Right lung (tissue), 5 donors: ENCODE measurements around the gene LDAH. TPM values are rescaled to one million over a fixed set of nuclear protein-coding genes. Genes with fewer than 3 reads are reported as not detected.

Experiments used
- DNase-seq, 2 donors: peaks; one replicate each; pipeline ENCODE4 v3.0.0-alpha.2; 2013
- polyA plus RNA-seq, 5 donors: library from polyadenylated mRNA; unstranded; fragments of 120-200 nt; gene quantifications; one replicate each; pipeline versions ENCODE4 v1.2.1 to v1.2.3, GENCODE V29; 2013; ENCODE audit warnings: inconsistent platforms in 1 of 5, low replicate concordance in 1 of 5; ENCODE audit not compliant: insufficient read length in 5 of 5, insufficient read depth in 1 of 5

Gene LDAH
- polyA plus RNA-seq, 5 donors: 17.9 to 27.3 (median 25.0) TPM

DNA sequence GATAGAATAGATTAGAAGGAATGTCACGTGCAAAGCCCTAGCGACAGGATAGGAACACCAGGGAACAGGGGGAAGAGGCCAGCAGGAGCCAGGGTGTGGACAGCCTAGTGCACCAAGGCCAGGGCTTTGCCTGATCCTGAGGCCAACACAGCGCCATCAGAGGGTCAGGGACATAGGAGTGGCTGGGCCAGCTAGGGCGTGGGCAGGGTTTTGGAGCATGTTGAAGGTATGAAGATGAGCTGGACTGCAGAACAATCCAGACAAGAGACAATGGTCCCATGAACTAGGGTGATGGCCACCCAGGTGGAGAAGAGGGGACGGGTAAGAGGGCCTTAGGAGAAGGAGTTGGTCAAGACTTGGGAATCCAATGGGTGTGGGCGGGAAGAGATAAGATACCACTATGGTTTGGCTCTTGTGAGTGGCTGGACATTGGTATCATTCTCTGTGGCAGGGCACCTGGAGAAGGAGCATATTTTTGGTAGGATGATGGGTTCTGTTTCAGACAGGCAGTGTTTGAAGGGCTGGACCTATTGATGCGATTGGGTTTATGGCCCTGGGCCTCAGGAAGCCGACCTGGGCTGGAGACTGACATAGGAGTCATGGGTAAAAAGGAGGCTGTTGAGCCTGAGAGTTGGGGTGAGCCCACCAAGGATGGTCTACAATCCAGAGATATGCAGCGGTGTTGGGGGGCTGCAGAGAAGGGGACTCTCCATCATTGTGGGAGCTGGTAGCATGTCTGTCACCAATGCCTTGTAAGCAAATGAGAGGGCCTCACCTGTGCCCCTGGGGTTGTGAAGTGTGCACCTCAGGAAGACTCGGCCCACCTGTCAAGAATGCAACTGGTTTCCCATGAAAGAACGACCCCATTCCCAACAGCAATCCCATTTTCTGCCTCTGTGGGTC is 170.0 kb downstream of the LDAH start:
- DNase-seq: no peak

DNA sequence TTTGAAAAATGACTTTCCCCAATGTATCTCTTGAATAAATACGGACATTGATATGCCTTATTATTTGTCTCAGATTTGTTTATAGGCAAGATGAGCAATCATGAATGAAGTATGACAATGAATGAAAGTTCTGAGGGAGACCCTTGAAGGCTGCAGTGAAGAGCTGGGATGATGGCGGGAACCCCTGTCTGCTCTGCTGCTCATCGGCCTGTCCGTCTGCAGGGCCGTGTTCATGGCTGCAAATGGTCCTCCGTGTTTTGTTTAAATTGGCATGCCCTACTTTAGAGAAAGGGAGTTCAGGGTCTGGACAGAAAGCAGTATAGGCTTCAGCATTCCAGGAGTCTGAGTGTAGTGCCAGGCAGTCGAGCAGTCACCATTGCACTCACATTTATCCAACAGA is 170.8 kb downstream of the LDAH start:
- no peak for DNase-seq

DNA sequence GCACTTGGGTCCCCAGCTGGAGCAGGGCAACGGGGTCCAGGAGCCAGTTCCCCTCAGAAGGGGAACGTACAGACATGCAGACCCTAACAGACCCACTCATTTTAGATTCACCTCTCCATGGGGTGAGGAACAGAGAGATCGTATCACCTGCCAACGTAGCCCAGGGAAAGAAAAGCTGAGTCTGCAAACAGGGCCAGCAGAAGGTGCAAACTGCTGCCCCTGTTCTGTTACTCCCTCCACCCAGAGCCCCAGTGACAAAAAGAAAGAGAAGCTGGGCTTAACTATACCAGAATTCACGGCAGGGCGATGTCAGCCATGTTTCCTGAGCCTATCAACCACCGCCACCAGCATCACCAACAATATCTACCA is 171.2 kb downstream of the LDAH start:
- no peak for DNase-seq

DNA sequence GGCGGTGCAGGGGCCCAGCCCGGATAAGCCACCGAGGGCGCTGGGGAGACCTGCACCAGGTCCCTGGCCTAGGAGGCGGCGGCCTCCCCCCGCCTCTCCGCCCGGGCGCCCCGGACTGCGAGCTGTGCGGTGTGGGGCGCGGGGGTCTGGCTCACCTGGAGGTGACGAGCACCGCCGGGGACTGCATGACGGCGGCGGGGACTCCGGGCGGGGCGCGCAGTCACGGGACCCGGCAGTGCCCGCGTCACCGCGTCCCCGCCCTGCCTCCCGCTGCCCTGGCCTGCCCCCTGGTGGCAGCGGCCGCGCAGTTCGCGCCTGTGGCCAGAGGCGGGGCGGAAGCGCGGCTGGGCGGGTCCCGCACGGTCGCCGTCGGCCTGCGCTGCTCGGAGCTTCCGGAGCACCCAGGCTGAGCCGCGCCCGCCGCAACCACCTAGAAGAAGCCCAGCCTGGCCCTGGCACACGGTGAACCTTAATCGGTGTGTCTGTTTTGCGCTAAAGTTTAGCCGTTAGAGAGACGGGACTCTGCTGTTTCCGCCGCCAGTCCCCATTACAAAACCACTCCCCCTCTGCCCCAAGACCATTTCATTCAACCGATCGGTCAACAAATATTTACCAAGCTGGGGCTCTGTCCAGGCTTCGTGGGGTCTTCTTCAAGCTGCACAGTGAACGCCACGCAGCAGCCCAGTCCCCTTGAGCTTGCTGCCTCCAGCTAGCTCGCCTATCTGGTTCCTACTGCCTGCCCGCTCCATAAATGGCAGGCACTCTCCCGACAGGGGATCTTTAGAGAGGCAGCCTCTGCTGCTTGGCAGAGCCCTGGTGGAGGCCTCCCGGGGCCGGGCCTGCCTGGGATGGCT is 171.8 kb downstream of the LDAH start, which contains the start of gene HS1BP3:
Gene HS1BP3 (minus strand): TSS at position 222 of the 854 bp plus-strand sequence. CDS start 35 bp downstream, at position 187.
- peak; percentile 90 for DNase-seq

DNA sequence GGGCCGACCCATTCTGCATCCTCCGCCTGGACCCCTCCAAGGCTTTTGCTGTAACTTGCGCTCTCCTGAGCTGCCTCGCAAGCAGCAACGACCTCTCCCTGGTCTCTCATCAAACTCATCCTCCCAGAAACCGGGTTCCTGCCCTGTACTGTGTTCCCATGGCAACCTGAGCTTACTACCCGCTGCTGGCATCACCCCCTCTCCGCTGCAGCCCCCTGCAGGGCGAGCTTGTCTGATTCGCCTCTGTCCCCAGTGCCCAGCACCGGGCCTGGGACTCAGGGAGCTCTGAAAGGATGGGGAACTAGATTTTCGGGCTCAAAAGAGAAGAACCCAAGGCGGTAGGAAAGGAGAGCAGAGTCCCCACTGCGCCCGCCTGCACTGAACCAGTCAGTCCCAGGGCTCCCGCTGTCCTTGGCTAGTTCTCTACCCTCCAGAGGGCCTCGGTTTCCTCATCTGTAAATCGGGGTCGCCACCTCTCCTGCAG is 172.5 kb downstream of the LDAH start:
- no peak for DNase-seq

DNA sequence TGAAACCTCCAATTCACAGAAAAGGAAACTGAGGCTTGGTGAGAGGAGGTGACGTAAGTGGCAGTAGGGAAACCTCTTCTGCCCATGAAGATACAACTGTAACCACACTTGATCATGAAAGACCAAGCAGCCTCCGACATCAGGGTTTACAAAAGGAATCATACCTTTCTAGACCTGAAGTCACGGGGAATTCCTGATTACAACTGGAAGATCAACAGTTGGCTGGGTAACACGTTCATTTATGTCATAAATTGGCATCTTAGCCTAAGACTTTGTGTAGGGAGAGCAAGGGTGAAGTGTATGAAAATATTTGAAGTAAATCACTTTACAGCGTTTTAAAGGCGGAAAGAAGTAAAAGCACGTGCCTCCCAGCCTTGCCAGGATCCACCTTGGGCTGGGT is 172.9 kb downstream of the LDAH start:
- no peak for DNase-seq

DNA sequence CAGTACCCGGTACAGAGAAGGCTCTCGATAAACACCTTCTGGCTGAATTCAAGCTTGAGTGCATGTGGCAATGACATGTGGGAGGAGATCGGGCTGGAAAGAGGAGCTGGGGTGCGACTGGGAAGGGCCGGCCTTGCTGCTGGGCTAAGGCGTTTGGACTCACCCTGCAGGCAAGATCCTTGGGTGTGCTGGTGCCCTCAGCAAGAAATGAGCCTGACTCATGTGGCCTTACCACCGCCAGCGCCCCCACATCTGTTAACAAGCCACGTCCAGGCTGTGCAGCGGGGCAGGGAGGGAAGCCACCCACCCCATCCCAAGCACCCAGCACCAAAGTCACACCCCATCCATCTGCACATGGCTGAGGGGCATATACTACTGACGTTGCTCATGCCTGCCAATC is 173.3 kb downstream of the LDAH start:
- DNase-seq: no peak

DNA sequence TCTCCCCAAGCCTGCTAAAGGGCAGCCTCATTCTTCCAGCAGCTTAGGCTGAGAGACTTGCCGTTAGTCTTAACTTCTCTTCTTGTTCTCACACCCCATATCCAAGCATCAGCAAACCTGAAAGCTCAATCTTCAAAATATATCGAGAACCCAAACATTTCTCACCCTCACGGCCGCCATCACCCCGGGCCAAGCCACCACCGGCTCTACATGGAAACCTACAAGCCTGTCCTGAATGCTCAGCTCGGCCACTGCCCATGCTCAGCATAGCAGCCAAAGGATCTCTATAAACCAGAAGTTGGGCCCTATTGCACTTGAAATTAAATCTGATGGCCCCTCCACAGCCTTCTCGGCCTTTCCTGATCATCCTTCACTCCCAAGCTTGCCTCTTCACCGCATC is 174.1 kb downstream of the LDAH start:
- DNase-seq: no peak

DNA sequence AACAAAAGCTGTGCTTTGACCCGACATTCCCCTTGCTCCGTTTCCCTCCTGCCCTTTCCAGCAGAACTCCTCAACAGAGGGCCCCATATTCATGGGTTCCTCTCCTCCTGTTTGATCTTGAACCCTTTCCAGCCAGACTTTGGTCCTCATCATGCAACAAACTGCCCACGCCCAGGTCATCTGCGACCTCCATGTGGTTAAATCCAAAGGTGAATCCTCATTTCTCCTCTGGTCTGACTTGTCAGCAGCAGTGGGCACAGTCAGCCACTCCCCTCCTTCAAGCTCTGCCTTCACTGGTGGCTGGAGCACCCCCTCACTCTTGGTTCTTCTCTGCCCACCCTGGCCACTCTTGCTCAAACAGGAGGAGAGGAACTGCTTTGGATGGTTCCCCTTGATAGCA is 174.7 kb downstream of the LDAH start:
- DNase-seq: no peak

DNA sequence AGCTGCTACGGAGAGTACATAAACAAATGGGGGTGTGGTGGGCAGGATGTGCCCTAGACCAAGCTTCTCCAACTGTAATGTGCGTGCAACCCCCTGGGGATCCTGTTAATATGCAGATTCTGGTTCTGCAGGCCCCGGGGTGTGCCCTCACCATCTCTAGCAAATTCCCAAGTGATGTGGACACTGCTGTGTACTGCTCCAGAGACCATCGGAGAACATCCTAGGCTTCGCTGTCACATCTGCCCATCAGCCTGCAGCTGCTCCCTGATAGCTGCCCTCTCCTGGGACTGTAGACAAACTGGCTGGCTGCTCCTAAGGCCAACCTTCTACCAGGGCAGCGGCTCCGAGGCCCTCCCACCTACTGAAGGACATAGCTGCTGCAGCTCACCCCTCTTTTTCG is 175.2 kb downstream of the LDAH start:
- DNase-seq: no peak

DNA sequence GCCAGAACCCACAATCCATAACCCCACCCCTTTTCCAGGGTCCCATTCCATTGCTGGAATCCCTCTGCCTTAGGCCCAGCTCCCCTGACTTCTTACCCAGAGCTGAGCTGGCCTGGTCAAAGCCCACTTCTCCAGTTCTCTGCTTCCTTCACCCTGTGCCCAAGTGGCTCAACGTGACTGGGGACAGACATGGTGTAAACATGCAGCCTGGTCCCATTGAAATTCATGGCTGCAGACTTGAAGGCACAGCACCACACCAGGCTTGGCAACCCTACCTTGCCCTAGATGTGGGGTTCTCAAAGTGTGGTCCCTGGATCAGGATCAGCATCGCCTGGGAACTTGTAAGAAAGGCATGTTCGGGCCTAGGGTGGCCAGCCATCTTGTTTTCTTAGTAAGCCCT is 175.7 kb downstream of the LDAH start:
- no peak for DNase-seq

DNA sequence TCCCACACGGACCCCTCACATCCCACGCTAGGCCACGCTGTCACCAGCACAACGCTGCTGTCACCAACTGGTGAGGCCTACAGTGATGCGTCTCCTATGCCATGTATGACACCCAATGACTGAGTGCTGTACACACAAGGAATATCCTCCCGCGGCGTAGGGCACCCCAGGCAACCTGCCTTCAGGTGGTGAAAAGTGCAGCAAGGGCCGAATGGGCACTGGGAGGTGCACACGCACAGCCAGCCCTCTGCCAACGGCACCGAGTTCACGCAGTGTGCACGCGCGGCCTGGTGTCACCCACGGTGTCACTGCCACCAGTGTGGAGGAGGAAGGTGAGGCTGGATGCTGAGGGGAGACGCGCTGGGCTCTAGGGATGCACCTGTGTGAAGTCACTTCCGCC is 176.5 kb downstream of the LDAH start:
- no peak for DNase-seq

DNA sequence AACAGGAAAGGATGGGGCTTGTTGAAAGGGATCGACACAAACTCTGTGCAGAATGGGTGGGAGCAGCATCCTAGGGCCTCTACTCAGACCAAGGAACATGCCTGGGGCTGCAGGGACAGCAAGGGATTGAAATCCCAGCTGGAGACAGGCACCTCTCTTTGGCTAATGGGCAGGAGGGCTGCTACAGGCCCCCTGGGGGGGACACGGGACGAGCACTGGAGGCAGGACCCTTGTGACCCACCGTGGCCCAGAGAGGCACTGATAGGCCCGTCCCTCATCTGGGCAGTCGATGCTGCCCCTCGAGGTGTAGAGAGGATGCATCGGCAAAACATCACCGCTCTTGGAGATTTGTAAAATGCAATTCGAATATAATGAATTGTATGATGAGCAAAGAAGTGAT is 177.1 kb downstream of the LDAH start:
- DNase-seq: no peak

DNA sequence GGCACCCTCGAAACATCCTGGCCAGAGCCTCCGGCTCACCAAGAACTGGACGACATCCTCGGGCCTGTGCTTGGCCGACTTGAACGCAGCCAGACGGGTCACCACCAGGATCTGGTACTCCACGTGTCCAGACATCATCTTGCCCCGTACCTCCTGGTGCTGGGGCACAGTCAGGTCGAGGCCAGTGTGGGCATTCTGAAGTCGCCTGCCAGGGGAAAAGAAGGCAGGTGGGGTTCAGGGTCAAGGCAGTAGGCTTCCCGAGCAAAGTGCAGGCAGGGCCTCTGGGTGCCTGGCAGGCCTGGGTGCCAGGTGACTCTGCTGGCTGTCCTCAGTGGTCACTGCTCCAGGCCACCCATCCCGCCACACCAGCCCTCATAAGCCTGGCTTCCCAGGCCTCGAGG is 177.6 kb downstream of the LDAH start:
- no peak for DNase-seq

DNA sequence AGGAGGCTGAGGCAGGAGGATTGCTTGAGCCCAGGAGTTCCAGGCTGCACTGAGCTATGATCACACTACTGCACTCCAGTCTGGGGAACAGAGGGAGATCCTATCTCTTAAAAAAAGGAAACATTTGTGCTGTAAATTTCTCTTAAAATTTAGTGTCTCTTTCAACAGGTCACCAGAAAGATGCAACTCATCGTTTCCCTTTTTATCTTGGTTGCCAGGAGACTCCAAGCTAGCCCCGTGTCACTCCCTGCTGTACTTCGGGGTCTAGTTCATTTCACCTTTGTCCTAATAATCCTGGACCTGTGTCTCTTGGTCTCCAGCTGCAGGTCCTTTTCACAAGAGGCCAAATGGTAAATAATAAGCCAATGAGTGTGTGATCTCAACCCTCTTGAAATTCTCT is 179.1 kb downstream of the LDAH start:
- no peak for DNase-seq

DNA sequence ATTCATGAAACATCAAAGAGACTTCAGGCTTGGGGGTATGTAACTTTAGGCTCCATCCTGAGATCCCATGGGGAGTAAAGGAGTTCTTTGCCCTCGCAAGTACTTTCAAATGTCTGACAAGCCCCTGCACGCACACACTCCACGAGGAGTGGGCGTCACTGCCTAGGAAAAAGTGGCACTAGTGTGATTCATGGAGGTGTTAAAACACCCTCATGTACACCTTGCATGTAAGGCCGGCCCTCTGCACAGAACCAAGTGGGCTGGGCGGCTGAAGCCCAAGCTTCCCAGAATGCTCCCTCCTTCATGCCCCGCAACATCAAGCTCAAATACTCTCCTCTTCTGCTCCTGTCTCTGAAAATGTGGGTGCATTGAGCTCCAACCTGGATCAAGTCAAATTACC is 179.8 kb downstream of the LDAH start:
- no peak for DNase-seq

DNA sequence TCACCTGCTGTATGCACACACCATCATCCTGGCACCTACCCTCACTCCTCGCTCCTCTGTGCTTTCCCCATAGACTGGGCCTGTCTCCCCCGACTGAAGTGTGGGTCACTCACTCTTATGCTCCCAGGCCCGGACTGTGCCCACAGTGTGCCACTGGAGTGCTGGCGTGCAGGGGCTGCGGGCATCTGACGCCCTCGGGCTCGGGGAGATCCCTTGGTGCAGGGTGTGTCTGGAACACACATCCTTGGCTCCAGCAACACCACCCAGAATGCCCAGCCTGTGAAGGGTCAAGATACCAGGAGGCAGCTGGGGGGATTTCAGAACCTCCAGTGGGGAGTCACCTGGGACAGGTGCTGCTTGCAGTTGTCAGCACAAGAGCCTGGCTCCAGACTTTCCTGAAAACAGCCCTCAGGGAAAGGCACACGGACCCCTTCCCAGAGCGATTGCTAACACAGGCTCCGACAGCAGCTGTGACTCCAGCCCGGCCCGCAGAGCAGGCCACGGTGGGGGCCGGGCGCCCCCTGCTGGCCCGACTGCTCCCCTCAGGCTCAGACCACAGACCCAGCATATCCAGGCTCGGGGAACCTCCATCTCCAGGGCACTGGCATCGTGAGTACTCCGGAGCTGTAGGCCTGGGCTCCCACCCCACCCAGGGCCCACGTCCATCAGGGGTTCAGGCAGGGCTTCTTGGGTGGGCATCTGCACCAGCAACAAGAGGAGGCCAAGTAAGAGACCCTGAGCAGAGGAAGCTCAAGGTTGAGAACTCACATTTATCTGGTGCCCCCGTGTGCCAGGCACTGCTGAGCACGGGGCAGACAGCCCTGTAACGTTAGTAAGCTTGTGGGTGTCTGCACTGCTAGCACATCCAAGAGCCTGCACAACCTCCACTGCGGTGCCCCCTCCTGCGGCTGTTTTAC is 180.6 kb downstream of the LDAH start:
- peak in 1 of 2 donors; percentile 69 for DNase-seq

DNA sequence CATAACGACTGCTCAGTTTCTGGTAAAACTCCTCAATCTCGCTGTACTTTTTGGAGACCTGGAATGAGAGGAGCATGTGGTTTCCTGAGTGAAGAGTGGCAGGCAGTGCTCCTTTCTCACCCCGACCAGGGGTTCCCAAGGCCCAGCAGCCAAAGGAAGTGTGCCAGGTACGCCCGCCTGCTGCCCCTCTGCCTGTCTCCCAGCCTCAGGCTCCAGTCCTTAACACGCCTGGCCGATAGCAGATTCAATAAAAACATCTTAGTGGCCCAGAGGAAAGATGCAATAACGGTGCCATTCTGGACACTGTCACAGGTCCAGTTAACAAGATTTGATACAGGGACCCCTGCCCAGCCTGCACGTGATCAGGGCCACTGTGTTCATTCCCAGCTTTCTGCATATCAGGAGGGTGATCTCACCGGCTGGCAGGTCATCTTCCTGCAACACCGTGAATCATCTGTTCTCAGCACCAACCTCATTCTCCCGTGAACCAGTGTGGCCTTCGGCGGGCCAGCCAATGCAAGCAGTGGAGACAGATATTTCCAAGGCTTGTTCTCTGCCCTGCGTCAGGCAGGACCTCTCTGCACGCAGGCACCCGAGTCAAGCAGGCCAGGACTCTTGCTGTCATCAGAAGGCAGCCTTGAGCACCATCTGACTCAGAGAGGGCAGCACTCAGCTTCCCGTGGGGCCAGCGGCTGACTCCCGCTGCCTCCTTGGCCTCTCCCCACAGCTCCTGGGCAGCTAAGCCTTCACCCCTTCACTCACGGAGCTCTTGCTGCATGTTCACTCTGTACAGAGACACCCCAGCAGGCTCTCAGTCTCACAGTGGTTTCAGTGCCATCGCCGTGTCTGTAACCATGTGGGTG is 181.5 kb downstream of the LDAH start:
- no peak for DNase-seq

DNA sequence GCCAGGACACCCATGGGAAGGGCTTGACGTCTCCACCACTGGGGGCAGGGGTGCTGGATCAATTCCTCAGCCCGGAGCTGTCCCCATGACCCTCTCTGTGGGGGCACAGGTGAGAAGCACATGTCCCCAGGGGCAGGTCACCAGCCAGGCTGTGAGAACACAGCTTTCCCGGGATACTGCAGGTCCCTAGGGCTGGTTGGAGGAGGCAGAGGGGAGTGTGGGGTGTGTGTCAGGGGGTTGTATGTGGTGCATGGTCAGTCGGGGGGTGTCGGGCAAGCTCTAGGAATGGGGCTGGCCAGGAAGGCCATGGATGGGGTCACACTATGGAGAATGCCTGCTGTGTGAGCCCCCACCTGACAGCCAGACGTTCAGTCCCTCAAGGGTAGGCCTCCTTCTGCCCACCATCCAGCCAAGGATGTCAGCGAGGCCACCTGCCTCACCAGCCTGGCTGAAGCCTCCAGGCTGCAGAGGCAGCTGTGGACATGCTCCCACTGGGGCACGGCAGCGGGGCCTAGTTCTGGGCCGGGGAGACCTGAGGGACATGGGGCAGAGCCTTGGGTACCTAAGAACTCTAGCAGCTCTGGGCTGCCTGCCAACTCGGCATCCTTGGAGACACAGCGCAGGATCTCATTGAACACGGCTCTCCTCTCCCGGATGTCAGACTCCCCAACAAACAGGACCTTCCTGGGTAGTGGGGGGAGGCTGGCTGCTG is 182.3 kb downstream of the LDAH start:
- no peak for DNase-seq
